Hepatocyte (in vitro differentiated cells): Measurements from ENCODE around the gene DCAF10.

ENCODE experiments used
- CTCF ChIP-seq: fragments of 200-600 bp; sonication (generic); IDR thresholded peaks from 2 replicates; pipeline ENCODE4 v1.5.1; 2016; ENCODE audit warnings: antibody characterized with exemption, mild to moderate bottlenecking; ENCODE audit not compliant: poor library complexity
- EZH2 ChIP-seq: fragments of 200-600 bp; sonication (generic); IDR thresholded peaks from 2 replicates; pipeline ENCODE4 v1.6.1; 2016; ENCODE audit warnings: antibody characterized with exemption, mild to moderate bottlenecking, borderline replicate concordance
- EZH2phosphoT487 ChIP-seq: fragments of 200-600 bp; sonication (generic); IDR thresholded peaks from one replicate; pipeline ENCODE4 v1.6.1; 2018; ENCODE audit warnings: antibody characterized with exemption, mild to moderate bottlenecking, low read depth, moderate library complexity; ENCODE audit not compliant: unreplicated experiment, severe bottlenecking

- TF ChIP-seq CTCF (no peak), EZH2 (no peak), EZH2phosphoT487 (no peak)
Measured at GRCh38 chr9:37787059-37787458, 13.5 kb upstream of the DCAF10 start.
